Measurements from ENCODE around the gene BCL7C.

DNA sequence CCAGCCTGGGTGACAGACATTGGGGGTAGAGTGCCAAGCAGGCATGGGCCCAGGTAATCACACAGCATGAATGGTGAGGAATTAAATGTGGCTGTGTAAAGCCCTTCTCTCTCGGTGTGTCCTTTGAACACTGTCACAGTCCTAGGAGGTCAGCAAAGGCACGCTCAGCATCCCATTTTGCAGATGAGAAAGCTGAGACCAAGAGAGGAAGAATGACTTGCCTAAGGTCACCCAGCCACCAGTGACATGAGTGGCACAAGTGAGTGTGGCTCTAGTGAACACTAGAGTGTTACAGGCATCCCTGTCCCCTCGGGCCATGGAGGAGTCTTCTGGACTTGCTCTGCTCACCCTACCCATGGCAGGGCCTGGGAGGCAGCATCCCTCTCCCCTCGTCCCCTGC is 13.2 kb upstream of the BCL7C start:
- no peak for TF ChIP-seq CTCF (IDR thresholded peaks at IDR 0.05)
- TF ChIP-seq POLR2AphosphoS5 (IDR thresholded peaks at IDR 0.05; ENCODE audit: low read depth, low read length) = no peak
- no peak for TF ChIP-seq REST (IDR thresholded peaks at IDR 0.05; ENCODE audit: insufficient read depth in 1 of 2, low read depth in 2 of 2, low read length in 1 of 2)
- TF ChIP-seq SIN3A (IDR thresholded peaks at IDR 0.05; ENCODE audit: borderline replicate concordance, insufficient read depth, low read depth, low read length) = no peak
- no peak for TF ChIP-seq TCF7L2 (IDR thresholded peaks at IDR 0.05; ENCODE audit: low read depth, low read length)
